Measurements from ENCODE around the gene MRGPRD.

The MRGPRD gene

GRCh38 chr11:68930991-68931855, 49.6 kb downstream of the MRGPRD start:
- DNase-seq: no peak

All from C1 segment of cervical spinal cord (tissue), 14 donors.